Activated CD4-positive, alpha-beta T cell treated with anti-CD3 and anti-CD28 coated beads, Interleukin-2, amount 50 U/mL, for 1 hour (primary cell): Measurements from ENCODE around the gene ADM2.
"Not testable (repeated sequence)": the region's sequence is repeated elsewhere in the genome, so short reads cannot be mapped to it uniquely, and the experiment has no call there.

Source experiments
- DNase-seq: peaks from one replicate; pipeline ENCODE4 v3.0.0-alpha.2; 2020

ADM2 gene, protein sequence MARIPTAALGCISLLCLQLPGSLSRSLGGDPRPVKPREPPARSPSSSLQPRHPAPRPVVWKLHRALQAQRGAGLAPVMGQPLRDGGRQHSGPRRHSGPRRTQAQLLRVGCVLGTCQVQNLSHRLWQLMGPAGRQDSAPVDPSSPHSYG

DNA sequence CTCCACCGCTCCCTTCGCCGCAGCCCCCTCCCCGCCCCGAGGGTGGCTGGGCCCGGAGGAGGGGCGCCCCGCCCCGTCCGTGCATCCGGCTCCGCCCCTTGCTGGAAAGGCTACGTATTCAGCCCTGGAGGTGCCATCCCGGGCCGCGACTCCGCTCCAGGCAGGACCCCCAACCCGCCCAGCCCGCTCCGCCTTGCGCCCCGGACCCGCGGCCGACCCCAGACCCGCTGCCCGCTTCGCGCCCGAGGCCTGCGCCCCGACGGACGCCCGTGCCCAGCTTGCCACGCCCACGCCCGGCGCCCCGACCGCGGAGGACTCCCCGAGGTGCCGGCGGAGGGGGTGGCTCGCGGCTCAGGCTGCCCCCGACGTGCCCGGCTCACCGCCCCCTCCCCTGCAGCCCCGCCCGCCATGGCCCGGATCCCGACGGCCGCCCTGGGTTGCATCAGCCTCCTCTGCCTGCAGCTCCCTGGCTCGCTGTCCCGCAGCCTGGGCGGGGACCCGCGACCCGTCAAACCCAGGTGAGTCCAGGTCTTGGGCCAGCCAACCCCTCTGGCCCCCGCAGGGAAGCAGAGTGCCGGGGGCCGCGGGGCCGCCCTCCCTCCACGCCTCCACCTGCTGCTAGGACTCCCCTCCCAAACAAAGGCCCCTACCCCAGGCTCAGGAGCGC is at the start of gene ADM2:
TSS of gene ADM2 (plus strand) at position 104 of the 667 bp plus-strand sequence. CDS start at position 409, 305 bp downstream.
- DNase-seq, result peak; percentile 64

DNA sequence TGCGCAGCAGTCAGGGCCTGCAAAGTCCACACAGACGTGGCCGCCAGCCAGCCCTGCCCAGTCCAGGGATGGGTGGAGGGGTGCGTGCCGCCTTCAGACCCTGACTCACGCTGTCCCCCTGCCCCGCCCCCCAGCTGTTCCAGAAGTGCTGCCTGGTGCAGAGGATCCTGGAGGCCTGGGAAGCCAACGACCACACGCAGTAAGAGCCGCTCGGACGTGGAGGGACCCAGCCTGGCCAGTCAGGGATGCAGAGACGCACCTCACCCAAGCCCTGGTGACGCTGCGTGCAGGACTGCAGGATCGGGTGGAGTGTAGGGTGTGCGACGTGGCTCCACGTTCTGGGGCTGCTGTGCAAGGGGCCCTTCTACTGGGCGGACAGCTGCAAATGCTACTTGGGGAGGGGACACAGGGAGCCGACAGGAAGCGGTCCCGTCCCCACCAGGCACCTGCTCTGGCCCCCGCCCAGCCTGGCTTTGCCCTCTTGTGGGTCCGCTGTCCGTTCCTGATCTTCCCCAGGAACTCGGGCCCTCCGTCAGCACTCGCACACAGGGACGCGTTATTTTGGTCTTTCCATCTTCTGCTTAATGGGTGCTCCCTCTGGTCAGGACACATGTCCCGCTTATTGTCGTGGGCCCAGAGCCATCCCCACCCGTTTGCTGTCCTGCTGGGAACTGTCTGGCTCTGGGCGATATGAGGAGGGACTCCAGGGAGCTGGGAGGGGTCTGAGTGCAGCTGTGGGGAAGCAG is 49.0 kb upstream of the ADM2 start:
- DNase-seq, result no peak

GRCh38 chr22:50432877-50433510 is 48.3 kb upstream of the ADM2 start:
- DNase-seq, result not testable (repeated sequence)

DNA sequence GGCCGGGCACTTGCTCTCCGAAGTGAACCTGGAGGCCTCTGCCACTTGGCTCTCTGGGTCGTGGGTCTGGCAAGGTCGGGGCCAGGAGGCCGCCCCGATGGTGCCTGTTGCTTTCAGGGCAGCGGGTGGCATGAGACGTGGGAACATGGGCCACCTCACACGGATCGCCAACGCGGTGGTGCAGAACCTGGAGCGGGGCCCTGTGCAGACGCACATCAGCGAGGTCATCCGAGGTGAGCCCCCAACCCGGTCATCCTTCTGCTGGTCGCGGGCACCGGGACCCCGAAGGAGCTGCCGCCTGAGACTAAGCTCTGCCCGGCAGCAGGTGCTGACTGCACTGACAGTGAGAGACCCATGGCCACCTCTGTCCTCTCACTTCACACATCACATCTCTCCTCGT is 46.5 kb upstream of the ADM2 start:
- DNase-seq, result no peak

DNA sequence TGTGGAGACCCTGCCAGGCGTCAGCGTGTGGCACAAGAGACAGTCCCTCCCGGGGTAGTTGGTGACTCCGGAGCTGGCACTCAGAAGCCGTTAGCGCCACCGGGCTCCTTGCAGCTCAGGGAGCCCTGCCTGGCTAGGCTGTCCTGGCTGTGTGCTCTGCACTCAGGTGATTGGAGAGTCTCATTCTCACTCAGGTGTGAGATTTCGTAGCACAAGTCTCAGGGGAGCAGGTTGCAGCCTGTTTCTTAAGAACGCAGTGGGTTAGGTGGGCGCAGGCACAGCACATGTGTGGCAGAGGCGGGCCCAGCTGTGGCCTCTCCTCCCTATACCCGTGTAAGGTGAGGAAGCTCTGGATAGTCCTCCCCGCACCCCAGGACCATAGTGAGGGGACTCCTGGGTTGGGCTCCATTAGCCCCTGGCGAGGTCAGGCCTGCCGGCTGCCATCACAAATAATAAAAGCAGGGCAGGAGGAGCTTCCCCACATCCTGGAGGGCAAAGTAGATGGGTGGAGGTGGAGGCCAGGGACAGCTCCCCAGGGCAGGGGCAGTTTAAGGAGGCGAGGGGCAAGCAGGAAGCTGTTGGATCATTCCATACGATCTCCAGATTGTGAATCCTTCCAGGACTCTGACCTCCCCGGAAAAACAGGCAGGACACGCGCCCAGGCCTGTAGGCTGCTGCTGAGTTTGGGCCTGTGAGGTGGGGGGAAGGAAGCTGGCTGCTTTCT is 45.9 kb upstream of the ADM2 start:
- no peak for DNase-seq

- DNase-seq, result no peak
These were observed 45.1 kb upstream of the ADM2 start for GRCh38 chr22:50436015-50436830.

DNA sequence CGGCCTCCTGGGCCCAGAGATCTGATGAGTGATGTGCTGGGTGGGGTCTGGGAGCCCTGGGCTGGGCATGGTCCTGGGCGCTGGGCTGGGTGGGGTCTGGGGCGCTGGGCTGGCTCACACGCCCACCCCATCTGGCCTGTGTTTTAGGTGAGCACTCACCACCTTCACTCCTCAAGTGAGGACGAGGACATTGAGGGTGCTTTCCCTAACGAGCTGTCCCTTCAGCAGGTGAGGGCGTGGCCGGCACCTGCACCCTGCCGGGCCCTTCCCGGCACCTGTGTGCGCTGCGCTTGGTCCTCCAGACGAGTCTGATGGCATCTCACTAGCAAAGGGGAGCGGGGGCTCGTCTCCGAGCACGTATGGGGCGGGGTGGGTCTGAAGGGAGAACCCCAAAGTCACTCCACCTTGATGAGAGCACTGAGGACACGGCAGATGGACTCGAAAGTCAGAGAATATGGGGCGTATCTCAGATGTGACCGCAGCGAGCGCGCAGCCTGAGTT is 44.5 kb upstream of the ADM2 start:
- no peak for DNase-seq

DNA sequence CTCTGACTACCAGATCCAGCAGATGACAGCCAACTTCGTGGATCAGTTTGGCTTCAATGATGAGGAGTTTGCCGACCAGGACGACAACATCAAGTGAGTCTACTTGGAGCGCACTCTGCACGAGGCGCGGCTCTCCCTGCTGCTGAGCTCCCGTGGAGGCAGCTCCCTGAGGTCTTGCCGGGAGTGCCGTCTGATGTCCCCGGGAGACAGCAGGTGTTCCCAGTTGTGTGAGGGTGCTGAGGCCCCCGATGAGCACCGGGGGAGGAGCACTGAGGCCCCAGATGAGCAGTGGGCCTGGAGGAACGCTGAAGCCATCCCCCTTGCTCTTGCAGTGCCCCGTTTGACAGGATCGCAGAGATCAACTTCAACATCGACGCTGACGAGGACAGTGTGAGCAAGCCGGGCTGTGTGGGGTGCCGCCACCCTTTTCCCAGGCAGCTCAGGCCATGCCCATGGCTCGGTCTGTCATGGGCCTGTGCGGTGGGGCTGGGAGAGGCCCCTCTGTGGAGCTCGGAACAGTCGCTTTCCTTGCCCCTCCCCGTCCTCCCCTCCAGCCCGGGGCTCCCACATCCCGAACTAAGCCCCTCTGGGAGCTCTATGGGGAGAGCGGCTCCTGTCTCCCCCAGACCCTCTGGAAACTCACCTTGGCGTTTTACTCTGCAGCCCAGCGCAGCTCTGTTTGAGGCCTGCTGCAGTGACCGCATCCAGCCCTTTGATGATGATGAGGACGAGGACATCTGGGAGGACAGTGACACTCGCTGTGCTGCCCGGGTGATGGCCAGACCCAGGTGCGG is 43.6 kb upstream of the ADM2 start:
- DNase-seq, result no peak

DNA sequence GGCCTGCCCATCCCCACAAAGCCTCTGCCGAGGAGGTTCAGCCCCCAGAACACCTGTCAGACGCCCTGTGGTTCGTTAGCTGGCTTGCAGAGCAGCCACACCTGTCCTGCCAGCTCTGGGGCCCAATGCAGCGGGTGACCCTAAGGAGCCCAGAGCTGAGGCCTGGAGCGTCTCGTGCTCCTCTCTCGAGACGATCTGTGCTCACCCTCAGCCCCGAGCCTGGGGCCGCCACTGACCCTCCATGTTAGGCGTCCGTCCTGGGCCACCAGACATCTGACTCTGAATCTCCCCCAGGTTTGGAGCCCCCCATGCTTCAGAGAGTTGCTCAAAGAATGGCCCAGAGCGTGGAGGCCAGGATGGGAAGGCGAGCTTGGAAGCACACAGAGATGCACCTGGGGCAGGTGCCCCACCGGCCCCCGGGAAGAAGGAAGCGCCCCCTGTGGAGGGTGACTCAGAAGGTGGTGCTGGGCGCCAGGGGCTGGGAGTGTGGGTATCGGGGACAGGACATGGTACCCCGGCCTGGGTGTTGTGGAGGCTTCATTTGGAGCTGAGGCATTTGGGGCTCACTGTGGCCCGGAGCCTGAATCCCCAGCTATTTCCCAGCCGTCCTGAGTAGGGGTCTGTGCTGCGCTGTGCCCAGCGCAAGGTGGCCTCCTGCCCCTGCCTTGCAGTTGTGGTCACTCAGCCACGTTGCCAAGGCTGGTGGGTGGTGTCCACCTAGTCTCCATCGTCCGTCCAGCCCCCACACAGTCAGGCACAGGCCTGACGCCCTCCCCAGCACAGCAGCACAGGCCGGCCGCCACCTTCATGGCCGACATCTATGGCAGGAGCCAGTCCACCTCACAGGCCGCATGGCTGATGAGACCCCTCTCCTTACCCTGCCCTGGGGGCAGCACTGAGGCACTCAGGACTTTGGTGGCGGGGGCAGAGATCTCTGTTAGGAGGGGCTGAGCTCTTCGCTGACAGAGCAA is 42.8 kb upstream of the ADM2 start:
- no peak for DNase-seq

DNA sequence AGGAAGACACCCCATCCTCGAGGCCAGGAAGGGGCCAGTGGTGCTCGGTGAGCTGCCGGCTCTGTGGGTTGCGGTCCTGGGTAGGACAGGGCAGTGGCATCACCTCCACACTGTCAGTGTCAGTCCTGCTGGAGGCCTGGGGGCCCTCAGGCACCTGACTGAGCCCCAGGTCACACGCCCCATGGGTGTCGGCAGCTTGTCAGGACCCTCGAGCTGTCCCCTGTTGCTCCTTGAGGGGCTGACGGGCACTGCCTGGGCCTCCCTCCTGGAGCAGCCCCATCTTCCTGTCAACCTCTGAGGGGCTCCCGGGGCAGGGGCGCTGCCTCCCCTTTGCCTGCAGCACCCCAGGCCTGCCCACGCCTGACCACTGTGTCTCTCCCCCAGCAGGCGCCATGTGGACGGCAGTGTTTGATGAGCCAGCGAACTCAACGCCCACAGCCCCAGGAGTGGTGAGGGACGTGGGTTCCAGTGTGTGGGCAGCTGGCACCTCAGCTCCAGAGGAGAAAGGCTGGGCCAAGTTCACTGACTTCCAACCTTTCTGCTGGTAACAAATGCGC is 42.0 kb upstream of the ADM2 start:
- DNase-seq, result no peak

DNA sequence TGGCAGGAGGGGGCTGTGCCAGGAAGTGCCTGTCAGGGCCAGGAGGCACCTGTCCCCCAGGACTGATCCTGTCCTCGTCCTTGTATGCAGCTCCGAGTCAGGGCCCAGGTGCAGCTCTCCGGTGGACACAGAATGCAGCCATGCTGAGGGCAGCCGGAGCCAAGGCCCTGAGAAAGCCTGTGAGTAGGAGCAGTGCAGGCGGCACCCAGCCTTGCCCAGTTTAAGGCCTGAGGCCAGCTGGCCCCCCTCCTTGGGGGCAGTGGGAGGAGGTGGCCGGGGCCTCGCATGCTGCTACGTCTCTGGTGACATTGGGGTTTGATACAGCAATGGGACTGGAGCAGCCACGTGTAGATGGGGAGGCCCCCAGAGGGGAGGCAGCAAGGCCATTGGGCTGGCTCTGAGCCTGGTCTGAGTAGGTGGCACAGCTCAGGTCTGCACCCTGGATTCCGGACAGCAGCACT is 41.4 kb upstream of the ADM2 start:
- DNase-seq, result no peak

DNA sequence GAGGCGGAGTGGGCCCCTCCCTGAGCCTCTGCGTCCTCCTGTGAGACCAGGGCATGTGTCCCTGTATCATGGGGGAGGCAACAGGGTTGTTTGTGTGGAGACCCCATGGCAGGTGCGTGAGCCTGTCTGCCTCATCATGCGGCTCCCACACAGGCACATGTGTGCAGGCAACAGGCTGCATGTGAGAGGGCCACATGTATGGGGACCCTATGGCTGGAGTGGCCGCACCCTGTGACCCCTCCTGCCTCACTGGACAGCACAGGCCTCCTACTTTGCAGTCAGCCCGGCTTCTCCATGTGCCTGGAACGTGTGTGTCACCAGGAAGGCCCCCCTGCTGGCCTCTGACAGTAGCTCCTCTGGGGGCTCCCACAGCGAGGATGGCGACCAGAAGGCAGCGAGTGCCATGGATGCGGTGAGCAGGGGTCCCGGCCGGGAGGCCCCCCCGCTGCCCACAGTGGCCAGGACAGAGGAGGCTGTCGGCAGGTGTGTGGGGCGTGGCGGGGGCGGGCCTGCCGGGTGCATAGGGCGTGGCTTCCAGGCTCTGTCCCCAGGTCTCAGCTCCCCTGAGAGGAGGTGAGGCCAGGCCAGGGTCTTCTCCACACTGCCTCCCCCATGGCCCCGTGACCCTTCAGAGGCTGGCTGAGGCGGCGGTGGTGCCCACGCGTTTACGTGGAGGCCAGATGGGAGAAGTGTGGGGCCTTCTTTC is 40.6 kb upstream of the ADM2 start:
- DNase-seq, result no peak

DNA sequence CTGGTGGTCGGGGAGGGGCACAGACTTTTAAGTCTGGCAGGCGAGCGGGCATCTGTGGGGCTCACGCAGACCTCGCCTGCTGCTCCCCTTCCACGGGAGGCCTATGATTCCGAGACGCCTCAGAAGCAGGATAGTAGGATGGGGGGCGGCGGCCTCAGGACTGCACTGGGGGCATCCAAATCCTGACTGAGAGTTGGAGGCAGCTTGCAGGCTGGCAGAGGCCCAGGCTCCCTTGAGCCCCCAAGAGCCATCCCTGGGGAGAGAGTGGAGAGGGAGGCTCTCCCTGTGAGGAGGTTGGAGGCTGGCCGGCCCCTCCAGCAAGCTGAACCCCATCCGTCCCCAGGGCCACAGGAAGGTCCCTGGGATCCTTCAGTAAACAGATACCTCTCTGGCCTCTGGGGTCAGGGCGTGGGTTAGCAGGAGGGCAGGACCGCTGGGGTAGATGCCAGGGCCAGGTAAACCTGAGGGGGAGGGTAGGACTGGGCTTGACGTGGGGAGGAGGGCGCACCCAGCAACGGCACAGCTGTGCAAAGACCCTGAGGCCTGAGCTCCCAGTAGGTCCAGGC is 39.8 kb upstream of the ADM2 start:
- no peak for DNase-seq

DNA sequence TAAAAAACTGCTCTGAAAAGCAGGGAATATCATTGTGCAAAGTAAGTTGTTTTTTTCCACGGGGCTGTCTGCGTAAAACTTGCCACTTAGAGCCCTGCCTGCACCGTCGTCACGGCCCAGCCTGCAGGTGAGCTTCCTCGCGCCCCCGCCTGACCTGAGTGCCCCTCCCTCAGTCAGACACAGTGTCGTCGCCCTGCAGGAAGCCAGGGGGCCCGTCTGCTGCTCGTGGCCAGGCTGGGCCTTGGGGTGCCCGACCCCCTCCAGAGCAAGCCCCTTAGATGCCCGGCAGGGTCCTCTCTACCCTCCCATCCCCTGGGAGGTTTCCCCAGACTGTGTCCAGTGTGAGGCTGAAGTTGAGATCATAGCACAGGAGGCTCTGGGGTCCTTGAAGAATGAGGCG is 38.1 kb upstream of the ADM2 start:
- DNase-seq, result no peak

GRCh38 chr22:50443801-50444625 is 37.3 kb upstream of the ADM2 start:
- no peak for DNase-seq

- no peak for DNase-seq
These were observed 36.7 kb upstream of the ADM2 start for GRCh38 chr22:50444663-50445062.
